ENCODE results near the gene IGF1R. TPM values are rescaled to one million over a fixed set of nuclear protein-coding genes. Genes with fewer than 3 reads are reported as not detected.
"Not testable (repeated sequence)": the region's sequence is repeated elsewhere in the genome, so short reads cannot be mapped to it uniquely, and the experiment has no call there.

IGF1R gene
- polyA plus RNA-seq, 4 donors = 44.8 to 49.1 (median 45.7) TPM

GRCh38 chr15:98950248-98950647 lies 301.9 kb downstream of the IGF1R start:
- DNase-seq (ENCODE audit: low read depth in 4 of 4, low spot score in 3 of 4) = no peak

- DNase-seq (ENCODE audit: low read depth in 4 of 4, low spot score in 3 of 4) = no peak
Observed at GRCh38 chr15:98951004-98951403, 302.7 kb downstream of the IGF1R start.

DNA sequence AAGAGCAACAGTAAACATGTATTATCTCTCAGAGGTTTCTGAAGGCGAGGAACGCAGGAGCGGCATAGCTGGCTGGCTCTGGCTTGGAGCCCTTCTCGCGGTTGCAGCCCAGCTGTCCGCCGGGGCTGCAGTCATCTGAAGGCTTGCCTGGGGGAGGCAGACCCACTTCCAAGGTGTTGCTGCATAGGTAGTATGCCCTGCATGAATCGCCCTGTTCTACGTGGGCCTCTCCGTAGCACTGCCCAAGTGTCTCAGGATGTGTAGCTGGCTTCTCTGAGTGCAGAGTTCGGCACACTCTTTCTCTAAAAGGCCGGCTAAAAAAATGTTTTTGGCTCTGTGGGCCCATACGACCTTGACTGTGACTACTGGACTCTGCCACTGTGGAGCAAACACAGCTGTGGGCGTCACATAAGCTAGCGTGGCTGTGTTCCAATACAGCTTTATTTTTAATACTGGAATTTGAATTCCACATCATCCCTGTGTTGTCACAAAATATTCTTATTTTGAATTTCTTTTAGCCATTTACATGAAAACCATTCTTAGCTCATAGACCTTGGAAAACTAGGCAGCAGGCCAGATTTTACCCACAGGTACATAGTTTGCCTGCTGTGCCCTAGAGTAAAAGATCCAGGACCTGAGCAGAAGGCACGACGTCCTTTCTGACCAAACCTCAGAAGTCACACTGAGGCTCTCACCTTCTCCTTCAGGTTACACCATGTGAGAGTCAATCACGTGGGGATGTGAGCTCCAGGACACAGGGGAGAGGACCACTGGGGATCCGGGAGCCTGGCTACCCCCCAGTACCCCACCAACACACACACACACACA lies 303.4 kb downstream of the IGF1R start:
- no peak for DNase-seq (ENCODE audit: low read depth in 4 of 4, low spot score in 3 of 4)

DNA sequence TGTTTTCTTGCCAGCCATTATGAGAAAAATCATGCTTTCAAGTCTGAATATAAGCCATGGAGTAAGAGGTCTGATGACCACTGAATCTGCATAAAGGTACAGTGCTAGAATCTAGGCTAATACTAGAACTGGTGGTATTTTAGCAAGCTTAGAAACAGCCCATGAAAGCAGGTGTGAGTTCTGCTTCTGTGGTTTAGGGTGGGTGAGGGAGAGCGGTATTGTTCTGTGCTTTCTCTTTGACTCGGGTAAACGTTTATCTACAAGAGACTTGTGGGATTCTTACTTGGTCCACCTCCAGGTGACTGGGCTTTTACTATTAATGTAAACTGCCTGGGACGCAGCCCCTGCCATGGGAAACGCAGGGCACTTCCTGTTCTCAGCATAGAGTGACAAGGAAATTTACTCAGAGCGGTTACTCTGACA lies 304.1 kb downstream of the IGF1R start:
- no peak for DNase-seq (ENCODE audit: low read depth in 4 of 4, low spot score in 3 of 4)

GRCh38 chr15:98953000-98953787 lies 304.9 kb downstream of the IGF1R start:
- DNase-seq (ENCODE audit: low read depth in 4 of 4, low spot score in 3 of 4) = no peak

GRCh38 chr15:98953968-98954367 lies 305.6 kb downstream of the IGF1R start:
- no peak for DNase-seq (ENCODE audit: low read depth in 4 of 4, low spot score in 3 of 4)

DNA sequence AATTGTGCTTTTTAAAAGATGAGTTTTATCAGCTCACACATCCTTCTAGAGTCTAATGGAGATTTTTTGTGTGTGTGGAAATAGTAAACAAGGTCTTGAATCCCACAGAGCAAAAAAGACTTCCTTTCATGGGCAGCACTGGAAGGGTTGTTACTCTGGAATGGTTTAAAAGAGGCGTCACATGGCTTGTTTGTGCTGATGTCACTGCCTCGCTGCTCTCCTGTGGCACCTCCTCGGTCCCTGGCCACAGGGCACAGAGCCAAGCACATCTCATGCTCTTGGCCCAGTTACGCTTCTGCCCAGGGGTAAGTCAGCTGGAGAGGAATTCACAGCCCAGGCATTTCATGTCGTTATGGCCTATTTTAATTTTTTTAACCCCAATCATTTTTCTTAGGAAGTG lies 306.1 kb downstream of the IGF1R start:
- DNase-seq (ENCODE audit: low read depth in 4 of 4, low spot score in 3 of 4) = no peak

DNA sequence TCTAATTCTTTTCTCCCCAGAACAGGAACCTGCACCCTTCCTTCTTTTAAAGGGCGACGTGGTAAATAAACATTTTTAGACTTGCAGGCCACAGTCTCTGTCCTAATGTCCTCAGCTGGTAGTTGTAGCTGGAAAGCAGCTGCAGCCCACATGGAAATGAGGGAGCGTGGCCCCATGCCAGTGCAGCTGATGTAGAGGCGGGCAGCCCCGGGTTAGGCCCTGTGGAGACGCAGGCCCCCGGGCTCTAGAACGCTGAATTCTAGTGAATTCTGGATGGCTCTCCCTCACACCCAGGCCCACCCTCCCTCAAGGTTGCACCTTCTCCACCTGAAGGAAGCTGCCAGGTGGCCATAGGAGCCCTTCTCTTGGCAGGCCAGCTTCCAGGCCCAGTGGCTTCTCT lies 307.0 kb downstream of the IGF1R start:
- no peak for DNase-seq (ENCODE audit: low read depth in 4 of 4, low spot score in 3 of 4)

- DNase-seq (ENCODE audit: low read depth in 4 of 4, low spot score in 3 of 4) = no peak
Observed at GRCh38 chr15:98955961-98956723, 307.8 kb downstream of the IGF1R start.

DNA sequence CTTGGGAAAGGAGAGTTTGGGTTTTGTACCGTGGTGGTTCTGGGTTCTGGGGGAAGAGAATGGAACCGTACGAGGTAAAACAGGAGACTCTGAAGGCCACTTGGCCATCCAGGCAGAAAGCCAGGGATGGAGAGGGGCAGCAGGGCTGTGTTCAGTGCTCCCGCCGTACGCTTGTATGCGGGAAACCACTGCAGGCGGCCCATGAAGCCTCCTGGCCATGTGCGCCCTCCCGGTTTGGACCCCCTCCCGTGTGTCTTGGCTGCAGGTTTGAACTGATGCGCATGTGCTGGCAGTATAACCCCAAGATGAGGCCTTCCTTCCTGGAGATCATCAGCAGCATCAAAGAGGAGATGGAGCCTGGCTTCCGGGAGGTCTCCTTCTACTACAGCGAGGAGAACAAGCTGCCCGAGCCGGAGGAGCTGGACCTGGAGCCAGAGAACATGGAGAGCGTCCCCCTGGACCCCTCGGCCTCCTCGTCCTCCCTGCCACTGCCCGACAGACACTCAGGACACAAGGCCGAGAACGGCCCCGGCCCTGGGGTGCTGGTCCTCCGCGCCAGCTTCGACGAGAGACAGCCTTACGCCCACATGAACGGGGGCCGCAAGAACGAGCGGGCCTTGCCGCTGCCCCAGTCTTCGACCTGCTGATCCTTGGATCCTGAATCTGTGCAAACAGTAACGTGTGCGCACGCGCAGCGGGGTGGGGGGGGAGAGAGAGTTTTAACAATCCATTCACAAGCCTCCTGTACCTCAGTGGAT lies 308.6 kb downstream of the IGF1R start:
- no peak for DNase-seq (ENCODE audit: low read depth in 4 of 4, low spot score in 3 of 4)

DNA sequence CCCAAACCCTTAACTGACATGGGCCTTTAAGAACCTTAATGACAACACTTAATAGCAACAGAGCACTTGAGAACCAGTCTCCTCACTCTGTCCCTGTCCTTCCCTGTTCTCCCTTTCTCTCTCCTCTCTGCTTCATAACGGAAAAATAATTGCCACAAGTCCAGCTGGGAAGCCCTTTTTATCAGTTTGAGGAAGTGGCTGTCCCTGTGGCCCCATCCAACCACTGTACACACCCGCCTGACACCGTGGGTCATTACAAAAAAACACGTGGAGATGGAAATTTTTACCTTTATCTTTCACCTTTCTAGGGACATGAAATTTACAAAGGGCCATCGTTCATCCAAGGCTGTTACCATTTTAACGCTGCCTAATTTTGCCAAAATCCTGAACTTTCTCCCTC lies 309.3 kb downstream of the IGF1R start:
- no peak for DNase-seq (ENCODE audit: low read depth in 4 of 4, low spot score in 3 of 4)

DNA sequence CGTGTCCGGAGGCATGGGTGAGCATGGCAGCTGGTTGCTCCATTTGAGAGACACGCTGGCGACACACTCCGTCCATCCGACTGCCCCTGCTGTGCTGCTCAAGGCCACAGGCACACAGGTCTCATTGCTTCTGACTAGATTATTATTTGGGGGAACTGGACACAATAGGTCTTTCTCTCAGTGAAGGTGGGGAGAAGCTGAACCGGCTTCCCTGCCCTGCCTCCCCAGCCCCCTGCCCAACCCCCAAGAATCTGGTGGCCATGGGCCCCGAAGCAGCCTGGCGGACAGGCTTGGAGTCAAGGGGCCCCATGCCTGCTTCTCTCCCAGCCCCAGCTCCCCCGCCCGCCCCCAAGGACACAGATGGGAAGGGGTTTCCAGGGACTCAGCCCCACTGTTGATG lies 309.7 kb downstream of the IGF1R start:
- DNase-seq (ENCODE audit: low read depth in 4 of 4, low spot score in 3 of 4) = no peak

DNA sequence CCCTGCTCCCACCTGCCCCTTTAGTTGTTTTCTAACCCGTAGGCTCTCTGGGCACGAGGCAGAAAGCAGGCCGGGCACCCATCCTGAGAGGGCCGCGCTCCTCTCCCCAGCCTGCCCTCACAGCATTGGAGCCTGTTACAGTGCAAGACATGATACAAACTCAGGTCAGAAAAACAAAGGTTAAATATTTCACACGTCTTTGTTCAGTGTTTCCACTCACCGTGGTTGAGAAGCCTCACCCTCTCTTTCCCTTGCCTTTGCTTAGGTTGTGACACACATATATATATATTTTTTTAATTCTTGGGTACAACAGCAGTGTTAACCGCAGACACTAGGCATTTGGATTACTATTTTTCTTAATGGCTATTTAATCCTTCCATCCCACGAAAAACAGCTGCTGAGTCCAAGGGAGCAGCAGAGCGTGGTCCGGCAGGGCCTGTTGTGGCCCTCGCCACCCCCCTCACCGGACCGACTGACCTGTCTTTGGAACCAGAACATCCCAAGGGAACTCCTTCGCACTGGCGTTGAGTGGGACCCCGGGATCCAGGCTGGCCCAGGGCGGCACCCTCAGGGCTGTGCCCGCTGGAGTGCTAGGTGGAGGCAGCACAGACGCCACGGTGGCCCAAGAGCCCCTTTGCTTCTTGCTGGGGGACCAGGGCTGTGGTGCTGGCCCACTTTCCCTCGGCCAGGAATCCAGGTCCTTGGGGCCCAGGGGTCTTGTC lies 310.7 kb downstream of the IGF1R start:
- DNase-seq (ENCODE audit: low read depth in 4 of 4, low spot score in 3 of 4) = no peak

DNA sequence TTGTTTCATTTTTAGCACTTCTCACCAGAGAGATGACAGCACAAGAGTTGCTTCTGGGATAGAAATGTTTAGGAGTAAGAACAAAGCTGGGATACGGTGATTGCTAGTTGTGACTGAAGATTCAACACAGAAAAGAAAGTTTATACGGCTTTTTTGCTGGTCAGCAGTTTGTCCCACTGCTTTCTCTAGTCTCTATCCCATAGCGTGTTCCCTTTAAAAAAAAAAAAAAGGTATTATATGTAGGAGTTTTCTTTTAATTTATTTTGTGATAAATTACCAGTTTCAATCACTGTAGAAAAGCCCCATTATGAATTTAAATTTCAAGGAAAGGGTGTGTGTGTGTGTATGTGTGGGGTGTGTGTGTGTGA lies 311.3 kb downstream of the IGF1R start:
- no peak for DNase-seq (ENCODE audit: low read depth in 4 of 4, low spot score in 3 of 4)

DNA sequence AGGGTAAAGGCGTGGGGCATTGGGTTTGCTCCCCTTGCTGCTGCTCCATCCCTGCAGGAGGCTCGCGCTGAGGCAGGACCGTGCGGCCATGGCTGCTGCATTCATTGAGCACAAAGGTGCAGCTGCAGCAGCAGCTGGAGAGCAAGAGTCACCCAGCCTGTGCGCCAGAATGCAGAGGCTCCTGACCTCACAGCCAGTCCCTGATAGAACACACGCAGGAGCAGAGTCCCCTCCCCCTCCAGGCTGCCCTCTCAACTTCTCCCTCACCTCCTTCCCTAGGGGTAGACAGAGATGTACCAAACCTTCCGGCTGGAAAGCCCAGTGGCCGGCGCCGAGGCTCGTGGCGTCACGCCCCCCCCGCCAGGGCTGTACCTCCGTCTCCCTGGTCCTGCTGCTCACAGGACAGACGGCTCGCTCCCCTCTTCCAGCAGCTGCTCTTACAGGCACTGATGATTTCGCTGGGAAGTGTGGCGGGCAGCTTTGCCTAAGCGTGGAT lies 312.3 kb downstream of the IGF1R start:
- DNase-seq (ENCODE audit: low read depth in 4 of 4, low spot score in 3 of 4) = no peak

- DNase-seq (ENCODE audit: low read depth in 4 of 4, low spot score in 3 of 4) = no peak
Observed at GRCh38 chr15:98963444-98963843, 315.1 kb downstream of the IGF1R start.

DNA sequence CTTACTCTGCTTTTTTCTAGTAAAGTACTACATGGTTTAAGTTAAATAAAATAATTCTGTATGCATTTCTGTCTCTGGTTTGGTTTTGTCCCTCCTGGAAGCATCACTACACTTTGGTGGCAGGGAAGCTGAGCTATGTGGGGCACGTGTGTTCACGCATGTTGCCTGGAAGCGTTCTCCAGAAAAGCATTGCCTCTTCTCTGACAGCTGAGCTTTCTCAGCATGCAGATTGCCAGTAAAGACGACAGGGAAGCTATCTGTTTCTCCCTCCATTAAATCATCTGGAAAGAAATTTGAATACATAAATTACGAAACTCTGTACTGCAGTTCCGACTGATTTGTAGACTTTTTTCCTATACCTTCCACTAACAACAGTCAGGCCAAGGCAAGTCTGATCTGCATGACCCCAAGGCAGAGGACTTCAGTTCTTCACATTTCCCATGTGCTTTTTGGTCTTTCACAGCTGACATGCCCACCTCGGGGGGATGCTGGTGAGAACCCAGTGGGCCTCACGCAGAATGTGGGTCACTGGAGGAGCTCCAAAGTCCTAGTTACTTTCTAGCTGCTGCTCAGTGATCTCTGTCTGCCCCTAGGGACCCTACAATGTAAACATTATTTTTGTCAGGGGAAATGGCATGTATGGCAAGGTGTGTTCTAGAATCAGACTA lies 316.3 kb downstream of the IGF1R start:
- DNase-seq (ENCODE audit: low read depth in 4 of 4, low spot score in 3 of 4) = no peak

GRCh38 chr15:98965134-98965491 lies 316.8 kb downstream of the IGF1R start:
- DNase-seq (ENCODE audit: low read depth in 4 of 4, low spot score in 3 of 4) = not testable (repeated sequence)

DNA sequence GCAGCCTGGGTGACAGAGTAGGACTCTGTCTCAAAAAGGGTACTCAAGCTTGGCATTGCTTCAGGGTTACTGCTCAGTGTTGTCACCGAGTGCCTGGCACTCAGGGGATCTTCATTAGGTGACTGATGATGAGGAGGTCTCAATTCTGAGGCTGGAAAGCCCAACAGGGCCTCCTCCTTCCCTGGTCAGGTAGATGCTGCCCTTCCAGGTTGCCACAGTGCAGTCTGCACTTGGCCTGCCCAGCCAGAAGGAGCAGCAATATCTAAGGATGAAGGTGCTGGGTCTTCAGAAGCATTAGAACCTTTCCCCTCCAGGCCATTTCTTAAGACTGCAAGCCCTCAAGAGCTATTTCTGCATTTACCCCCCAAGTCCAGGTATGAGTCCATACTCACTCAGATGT lies 317.3 kb downstream of the IGF1R start:
- no peak for DNase-seq (ENCODE audit: low read depth in 4 of 4, low spot score in 3 of 4)
